GM18499 (cell line): ENCODE results near the gene CCR1.

ENCODE experiments used
- ATAC-seq: cut with Tn5 transposase; IDR thresholded peaks from one replicate; pipeline ENCODE4 v1.9.1; 2021; ENCODE audit warnings: moderate number of reproducible peaks; ENCODE audit not compliant: insufficient read depth, unreplicated experiment

Gene CCR1

DNA sequence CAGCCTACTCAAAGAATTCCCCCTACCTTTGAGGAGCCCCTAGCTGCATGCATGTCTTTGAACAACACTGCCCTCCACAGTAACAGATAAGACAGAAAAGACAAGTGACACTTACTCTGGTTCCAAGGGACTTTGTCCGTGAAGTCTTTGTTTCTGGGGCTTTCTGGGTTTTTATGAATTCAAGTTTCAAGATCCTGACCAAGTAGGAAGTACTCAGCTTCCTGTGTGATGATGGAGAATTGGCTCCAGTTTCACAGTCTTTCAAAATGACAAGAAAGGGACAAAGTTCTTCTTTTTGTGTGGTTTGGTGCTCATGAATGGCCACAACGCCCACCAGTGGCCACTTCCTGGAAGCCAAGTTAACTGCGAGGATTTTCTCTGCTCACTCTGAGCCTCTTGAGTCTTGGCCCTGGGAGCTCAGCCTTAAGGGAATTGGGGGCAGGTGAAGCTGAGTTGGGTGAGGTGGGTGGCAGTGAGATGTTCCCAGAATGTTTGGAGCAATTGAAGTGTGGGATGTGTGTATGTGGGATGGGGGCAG is at the start of gene CCR1:
TSS of gene CCR1 (minus strand) at position 147 of the 538 bp plus-strand sequence. CDS start 4,000 bp downstream, outside the sequence.
- no peak for ATAC-seq

DNA sequence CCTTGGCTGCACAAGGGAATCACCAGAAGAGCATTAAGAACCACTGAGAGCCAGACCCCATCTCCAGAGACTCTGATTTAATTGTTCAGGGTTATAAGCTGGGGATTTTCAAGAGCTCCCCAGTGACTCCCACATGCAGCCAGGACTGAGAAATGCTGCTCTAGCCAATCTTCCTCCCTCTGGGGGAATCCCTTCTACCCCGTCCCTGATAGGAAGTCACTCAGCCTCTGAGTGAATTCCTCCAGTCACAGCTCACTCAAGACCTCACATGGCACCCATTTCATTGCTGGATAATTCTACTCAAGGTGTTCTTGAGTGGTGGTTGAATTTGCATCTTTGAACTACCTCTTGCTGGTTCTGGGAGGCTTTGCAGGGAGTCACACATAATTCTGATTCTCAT is 44.9 kb upstream of the CCR1 start:
- no peak for ATAC-seq

DNA sequence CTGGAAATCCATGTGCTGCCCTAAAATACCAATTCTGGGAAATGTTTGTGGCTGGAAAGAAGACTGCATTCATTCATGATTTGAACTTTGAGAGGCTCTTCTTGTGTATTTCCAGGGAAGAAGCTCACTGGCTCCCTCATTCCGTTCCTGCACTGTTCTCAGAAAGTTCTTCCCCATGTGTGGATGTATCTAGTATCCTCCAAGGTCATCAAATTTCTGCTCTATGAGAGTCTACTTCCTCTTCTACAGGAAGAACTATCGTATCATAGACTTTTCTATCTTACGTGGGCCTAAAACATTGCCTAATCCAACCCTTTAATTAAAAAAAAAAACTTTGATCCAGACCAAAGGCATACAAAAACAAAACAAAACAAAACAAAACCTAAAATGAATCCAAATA is 37.0 kb upstream of the CCR1 start:
- no peak for ATAC-seq

DNA sequence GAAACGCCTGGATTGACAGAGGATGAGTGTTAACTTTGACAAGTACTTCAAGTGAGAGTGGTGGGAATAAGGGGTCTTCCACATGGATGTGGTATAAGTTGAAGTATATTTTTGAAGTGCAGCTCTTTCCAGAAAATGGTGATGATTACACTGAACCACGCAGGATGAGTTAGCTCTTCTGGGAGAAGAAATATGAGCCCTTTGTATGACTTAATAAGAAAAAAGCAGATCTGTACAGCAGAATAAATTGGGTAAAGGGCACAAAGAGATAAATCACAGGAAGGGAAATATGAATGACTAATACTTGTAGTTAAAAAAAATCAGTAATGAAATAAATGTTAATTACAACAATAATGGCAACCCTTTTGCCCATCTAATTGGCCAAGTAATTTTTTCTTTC is 35.4 kb upstream of the CCR1 start:
- ATAC-seq: no peak

DNA sequence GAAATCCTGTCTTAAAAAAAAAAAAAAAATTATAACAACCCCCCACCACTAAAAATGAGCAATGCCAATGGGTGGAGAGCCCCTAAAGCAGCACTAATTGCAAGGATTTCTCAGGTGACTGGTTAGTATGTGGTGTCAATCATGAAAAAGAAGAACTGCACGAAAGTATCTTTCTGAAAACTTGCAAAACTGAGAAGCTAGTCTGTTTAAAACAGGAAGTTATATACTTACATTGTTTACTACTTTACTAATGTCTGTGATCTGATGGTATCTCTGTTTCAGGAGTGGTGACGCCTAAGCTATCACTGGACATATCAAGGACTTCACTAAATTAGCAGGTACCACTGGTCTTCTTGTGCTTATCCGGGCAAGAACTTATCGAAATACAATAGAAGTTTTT is 34.0 kb upstream of the CCR1 start, which contains the start of gene CCR3:
TSS of gene CCR3 (plus strand) at position 341 of the 400 bp plus-strand sequence. CDS start 22,699 bp downstream, outside the sequence.
- ATAC-seq: no peak

DNA sequence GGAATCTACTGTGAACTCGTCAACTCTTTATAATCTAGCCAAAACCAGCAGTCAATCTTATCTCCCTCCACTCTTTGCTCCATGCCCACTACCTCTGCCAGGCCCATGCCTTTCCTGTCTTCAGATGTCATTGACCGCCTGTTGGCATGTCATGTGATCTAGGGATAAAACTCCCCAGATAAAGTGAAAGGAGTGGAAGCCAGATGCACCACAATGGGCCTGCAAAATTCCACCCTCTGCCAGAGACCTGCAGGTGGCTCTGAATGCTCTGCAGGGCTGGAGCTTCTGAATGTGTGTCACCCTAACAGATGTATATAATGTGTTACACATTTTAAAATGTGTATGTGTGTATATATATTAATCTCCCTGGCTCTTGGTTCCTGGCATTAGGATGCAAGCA is 31.8 kb upstream of the CCR1 start:
- ATAC-seq: no peak

DNA sequence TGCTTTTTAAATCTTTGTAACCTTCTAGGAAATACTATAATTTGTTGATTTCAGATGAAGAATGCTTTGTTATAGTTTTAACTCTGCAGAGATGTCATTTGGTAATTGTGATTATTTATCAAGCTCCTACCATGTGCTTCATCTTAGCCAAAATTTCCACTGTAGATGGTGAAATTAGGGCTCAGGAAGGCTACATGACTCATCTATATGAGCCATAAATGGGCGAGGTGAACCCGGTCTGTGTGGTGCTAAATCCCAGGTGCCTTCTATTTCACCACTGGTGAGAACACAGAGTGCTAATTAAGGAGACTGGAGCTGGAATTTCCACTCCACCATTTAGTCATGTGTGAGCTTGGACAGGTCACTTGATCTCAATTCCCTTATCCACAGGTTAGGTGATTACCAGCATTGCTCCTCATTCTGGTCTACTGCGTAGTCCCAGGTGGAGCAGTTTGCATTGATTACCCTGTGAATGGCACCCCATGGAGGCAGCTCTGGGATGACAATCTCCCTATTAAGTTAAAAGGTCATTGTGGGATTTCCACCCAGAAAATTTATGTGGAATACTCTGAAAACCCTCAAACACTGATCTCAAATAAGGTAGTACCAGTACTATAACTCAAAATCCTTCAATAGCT is 31.3 kb upstream of the CCR1 start:
- ATAC-seq: no peak

DNA sequence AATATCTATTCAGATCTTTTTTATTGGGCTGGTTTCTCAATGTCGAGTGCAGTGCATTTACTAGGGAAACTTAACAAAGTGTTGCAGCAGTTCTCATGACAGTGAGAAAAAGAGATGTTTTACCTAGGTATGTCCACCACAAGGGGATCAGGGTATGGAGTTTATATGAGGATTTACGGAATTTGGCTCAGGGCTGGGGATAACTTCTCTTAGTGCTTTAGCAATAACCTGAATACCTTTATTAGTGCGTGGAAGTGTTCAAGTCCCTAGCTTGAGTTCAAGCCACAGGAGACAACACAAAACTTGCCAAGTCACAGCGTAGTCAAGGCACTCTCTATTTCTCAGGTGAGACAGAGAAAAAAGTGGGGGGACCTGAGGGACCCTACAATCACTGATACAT is 30.3 kb upstream of the CCR1 start:
- ATAC-seq: no peak

DNA sequence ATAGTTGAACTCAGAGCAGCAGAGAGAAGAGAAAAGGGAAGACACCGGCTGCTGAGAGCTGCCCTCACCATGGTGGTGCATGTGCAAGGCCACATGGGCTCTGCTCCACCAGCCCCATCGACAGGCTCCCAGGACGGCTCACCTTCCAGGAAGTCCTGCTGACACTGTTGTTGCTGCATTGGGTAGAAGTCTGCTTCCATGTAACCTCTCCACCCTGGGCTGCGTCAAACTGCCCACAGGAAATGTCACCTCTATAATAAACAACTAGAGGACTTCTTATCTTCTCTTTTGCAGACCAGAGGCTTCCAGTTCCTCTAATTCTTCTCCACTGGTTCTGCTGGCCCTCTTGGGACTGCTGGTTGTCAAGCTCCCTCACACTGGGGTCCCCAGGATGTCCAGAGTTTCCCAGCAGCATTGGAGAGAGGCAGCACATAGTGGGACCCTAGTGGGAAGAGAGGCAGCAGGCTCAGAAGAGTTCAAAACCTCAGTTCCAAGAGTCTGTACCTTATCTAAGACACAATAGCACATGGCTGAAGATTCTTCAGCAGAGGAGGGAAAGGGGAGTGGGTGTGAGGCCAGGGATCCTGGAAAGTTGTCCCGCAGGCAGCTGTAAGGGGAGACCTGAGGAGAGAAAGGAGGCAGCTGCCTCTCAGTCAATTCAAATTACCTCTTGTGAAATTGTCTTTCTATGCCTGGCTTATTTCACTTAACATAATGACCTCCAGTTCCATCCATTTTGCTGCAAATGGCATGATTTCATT is 28.4 kb upstream of the CCR1 start:
- no peak for ATAC-seq

DNA sequence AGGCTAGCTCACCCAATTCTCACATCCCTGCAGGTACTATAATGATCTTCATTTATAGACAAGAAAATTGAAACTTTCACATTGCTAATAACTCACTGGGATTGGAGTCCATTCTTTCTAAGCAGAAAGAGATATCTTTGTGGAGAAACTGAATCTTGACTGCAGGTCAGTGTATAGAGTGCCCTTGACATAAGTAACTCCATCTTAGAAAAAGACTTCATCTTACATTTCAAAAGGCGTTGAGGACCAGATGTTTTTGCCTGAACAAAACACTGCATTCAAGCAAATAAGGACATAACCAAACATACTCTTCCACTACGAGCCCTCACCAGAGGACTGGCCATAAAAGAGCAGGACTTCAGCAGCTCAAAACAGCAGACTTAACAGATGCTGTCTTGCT is 27.3 kb upstream of the CCR1 start:
- ATAC-seq: no peak

DNA sequence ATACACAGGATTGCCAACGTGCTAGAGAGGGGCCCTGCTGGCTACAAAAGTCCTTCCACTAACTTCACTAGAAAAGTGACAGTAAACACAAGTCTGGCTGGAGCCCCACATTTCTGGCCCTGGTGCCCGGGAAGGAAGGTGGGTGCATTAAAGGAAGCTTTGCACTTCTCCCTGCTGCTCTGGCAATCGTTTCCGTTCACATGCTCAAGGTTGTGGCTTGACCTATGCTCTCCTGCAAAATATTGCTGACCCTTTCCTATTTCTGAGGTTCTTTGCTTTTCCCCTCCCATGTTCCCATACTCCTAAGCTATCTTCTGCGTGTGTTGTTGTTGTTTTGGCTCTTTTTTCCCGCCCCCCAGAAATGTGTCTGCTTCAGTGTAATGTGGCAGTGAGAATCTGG is 25.1 kb upstream of the CCR1 start:
- no peak for ATAC-seq

DNA sequence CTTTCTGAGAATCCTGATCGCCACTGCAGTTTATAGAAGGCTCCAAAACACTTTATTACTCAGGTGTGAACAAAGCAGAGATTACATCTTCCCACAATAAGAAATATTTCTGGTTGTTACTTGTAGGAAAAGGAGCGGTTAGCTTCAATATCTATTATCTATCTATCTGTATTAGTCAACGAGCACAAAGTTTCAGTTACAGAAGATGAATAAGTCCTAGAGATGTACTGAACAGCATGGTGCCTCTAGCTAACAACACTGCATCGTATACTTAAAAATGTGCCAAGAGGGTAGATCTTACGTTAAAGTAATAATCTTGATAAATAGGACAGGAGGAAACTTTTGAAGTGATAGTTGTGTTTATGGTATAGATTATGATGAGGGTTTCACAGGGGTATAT is 23.2 kb upstream of the CCR1 start:
- ATAC-seq: no peak

DNA sequence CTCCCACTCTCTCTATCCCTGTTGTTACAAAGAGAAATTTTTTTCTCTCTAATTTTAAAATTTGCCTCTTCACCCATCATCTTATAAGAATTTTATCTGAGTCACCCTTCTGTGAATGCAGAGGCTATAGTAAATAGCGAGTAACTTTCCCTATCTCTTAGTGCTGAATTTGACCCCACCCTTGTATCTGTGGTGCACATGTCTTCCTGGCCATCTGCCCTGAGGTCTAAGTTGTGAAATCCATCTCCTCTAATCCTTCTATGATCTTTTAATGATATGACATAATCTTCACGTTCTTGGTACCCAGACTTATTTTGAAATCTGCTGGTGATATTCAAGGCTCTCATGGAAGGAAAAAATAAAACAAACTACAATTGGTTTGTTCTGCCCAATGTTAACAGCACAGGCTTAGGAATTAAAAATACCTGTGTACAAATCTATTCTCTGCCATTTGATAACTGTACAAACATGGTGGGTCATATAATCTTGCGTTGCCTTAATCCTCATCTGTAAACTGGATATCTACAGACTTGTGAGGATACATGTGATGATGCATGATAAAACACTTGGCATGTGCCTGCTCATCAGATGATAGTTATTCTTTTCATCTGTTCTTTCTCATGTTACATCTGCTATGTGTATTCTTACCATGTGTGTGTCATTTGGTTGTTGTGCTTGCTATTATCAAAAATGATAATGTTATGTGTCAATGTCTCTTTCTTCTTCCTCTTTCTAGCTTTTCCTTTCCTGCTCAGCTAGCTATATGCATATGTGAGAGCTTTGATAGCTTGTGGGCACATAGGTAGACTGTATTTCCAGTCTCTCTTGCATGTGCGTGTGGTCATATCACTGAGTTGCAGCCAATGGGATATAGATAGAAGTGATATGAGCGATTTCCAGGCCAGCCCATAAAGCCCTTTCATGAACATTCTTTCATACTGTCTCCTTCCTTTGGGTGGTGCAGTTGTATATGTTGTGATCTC is 20.4 kb upstream of the CCR1 start:
- no peak for ATAC-seq

DNA sequence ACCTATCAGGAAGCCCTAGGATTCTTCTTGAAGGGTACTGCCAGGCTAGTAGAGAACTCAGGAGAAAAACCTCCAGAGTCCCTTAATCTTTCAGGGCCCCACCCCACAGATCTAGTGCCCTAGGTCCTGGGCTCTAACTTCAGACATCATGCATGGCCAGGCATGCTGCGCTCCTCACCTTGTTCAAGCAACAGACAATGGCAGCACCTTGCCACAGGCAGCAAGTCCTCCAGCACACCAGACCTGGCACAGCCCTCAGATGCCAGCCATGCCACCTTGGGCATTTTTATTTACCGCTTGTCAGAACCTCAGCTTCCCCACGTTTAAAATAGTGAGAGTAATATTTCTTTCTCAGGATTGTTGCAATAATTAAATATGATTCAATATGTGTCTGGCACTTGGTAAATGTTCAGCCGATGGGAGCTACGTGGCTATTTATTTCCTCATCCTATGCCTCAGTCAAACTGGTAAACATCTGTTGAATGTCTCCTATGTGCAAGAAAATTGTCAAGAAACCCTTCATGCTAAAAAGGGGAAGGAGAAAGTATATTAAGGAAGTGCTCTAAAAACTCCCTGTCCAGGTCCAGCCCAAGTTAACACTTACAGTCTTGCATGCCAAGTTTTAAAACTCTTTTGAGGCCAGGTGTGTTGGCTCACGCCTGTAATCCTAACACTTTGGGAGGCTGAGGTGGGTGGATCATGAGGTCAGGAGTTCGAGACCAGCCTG is 14.5 kb upstream of the CCR1 start:
- no peak for ATAC-seq

DNA sequence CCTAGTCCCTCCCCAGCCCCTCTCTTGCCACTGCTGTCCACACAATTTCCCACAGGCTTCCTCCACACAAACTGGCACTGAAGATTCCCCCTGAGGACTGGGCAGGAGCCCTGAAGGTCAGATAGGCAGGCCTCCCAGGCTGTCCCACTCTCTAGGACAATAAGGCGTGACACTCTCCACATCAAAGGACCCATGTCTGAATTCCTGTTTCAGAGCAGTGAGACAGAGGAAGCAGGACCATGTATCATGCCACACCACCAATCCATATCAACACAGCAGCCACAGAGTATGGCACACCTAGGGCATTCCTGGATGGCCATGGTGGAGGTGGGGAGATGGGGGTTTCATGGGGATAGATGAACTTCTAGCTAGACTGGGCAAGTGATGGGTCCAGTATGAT is 13.8 kb upstream of the CCR1 start:
- no peak for ATAC-seq

DNA sequence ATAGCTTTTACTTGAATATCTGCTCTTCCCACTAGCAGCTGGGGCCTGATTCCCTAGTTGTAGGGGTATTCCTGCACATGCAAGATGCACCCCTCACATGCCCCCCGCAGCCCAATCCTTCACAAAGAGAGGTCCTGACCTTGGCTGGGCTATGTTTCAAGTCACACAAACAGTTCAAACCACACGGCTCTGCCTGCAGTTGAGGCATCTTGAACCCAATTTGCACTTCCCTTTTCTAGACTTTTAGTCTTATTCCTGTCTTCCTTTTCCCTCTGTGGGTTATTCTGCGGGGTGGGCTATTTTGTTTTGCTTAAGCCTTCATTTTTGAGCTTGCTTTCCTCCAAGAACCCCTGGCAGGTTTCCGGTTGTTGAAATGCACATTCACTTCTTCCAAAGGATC is 13.3 kb upstream of the CCR1 start:
- no peak for ATAC-seq

DNA sequence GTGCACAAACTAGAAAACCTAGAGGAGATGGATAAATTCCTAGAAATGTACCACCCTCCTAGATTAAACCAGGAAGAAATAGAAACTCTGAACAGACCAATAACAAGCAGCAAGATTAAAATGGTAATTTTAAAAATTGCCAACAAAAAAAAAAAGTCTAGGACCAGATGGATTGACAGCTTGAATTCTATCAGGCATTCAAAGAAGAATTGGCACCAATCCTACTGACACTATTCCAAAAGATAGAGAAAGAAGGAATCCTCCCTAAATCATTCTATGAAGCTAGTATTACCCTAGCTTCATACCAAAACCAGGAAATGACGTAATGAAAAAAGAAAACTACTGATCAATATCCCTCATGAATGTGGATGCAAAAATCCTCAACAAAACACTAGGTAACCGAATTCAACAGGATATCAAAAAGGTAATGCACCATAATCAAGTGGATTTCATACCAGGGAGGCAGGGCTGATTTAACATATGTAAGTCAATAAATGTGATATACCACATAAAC is 10.1 kb upstream of the CCR1 start:
- no peak for ATAC-seq

DNA sequence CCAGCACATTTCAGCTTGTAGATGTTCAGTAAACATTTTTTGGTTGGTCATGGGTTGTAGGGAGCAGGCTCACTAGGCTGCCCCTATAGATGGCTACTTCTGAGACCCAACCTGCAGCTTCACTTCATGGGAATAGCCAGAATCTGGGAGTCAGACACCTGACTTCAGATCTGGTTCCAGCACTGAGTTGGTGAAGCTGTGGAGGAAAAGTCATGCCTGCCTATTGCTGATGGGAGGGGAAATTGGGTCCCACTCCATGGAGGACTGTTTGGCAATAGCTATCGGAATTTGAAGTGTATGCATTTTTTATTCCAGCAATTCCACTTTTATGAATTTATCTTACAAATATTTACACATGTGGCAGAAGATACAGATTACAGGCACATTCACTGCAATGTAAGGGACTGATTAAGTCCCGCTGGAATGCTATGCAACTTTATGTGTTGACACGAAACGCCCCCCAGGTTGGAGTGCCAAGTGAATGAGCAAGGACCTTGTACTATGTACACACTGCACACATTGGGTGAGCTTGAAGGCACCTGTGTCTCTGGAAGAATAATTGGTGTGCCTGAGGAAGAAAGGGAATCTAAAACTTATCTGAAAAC is 7.8 kb upstream of the CCR1 start:
- no peak for ATAC-seq

DNA sequence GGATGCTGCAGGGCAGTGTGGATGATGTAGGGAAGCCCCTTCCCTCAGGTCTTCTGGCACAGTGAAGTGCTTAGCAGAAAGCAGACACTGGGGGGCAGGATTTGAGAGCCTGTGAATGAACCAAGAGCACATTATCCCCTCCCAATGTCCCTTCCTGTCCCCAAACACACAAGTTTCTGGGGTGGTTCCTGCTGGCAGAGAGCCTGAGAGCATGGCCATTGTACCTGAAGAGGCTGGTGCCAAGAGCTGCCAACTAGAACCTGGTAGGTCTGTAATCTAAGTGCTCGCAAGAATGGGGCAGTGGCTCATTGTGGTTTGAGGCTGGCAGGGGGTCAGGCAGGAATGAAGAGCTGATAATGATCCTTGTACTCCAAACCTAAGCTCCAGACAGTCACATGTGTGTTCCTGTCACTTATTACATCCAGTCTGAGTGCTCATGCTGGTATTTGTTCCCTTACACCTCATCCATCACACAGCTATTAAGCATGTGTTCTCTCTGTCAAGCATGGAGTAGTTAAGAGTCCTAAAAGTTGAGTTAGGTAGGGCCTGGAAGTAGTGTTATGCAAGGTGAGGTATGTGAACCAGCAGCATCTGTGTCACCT is 6.7 kb upstream of the CCR1 start:
- ATAC-seq: no peak
